RWPE2 (cell line): ENCODE data around the gene RTN4.

ENCODE experiments used
- ATAC-seq: fragments of 200-7000 bp; cut with Tn5 transposase; 3 replicates; pipeline ENCODE4 v1.9.1; 2021; ENCODE audit warnings: low read depth
- DNase-seq: peaks from one replicate; pipeline ENCODE4 v3.0.0-alpha.2; 2020; ENCODE audit warnings: low spot score
- H3K27ac ChIP-seq: fragments of 450-650 bp; 2 replicates; pipeline ENCODE4 v1.5.1; 2017; ENCODE audit warnings: mild to moderate bottlenecking; ENCODE audit not compliant: poor library complexity, severe bottlenecking
- H3K27me3 ChIP-seq: fragments of 250-450 bp; sonication (Bioruptor Pico); 2 replicates; pipeline ENCODE4 v1.5.1; 2021; ENCODE audit warnings: mild to moderate bottlenecking, moderate library complexity; ENCODE audit not compliant: insufficient read depth, poor library complexity, severe bottlenecking
- H3K36me3 ChIP-seq: fragments of 250-450 bp; sonication (Bioruptor Pico); 2 replicates; pipeline ENCODE4 v1.5.1; 2020; ENCODE audit warnings: low read depth, mild to moderate bottlenecking, moderate library complexity
- H3K4me1 ChIP-seq: fragments of 250-450 bp; sonication (Bioruptor Pico); 2 replicates; pipeline ENCODE4 v1.5.1; 2021; ENCODE audit warnings: mild to moderate bottlenecking, moderate library complexity; ENCODE audit not compliant: insufficient read depth, poor library complexity, severe bottlenecking
- H3K4me3 ChIP-seq: fragments of 250-450 bp; sonication (Bioruptor Pico); 2 replicates; pipeline ENCODE4 v1.5.1; 2021; ENCODE audit warnings: mild to moderate bottlenecking, moderate library complexity; ENCODE audit not compliant: severe bottlenecking
- H3K9me3 ChIP-seq: fragments of 250-450 bp; sonication (Bioruptor Pico); 2 replicates; pipeline ENCODE4 v1.5.1; 2021; ENCODE audit warnings: mild to moderate bottlenecking, moderate library complexity; ENCODE audit not compliant: severe bottlenecking
- CTCF ChIP-seq: fragments of 450-650 bp; IDR thresholded peaks from one replicate; pipeline ENCODE4 v1.5.1; 2017; ENCODE audit warnings: mild to moderate bottlenecking, moderate library complexity; ENCODE audit not compliant: poor library complexity, severe bottlenecking

Gene RTN4

GRCh38 chr2:54957321-54957999 lies 92.8 kb downstream of the RTN4 start:
- Histone ChIP-seq H3K27ac (no peak overlapping the region), H3K4me3 (no peak overlapping the region), H3K27me3 (no peaks in the 10 kb centered on the region), H3K9me3 (no peaks in the 10 kb centered on the region), H3K36me3 (no peaks in the 10 kb centered on the region), H3K4me1 (peaks cover 11% of the 10 kb centered on the region)
- ATAC-seq (no peak), DNase-seq (no peak)
- TF ChIP-seq CTCF: no peak

- Histone ChIP-seq H3K27ac (no peak overlapping the region), H3K4me3 (no peak overlapping the region), H3K36me3 (no peaks in the 10 kb centered on the region), H3K27me3 (no peaks in the 10 kb centered on the region), H3K9me3 (no peaks in the 10 kb centered on the region), H3K4me1 (peaks cover 11% of the 10 kb centered on the region)
- ATAC-seq (no peak), DNase-seq (no peak)
- TF ChIP-seq CTCF: no peak
These were observed 94.1 kb downstream of the RTN4 start for GRCh38 chr2:54956111-54956627.

- H3K27ac ChIP-seq: no peak overlapping the region
- no peaks in the 10 kb centered on the region for H3K36me3 ChIP-seq
- no peaks in the 10 kb centered on the region for H3K9me3 ChIP-seq
- DNase-seq: no peak
- TF ChIP-seq CTCF: no peak
- H3K27me3 ChIP-seq: no peaks in the 10 kb centered on the region
- ATAC-seq: no peak
- H3K4me1 ChIP-seq: peaks cover 11% of the 10 kb centered on the region
- no peak overlapping the region for H3K4me3 ChIP-seq
These were observed 94.7 kb downstream of the RTN4 start for GRCh38 chr2:54955358-54956110.

- no peak for TF ChIP-seq CTCF
- Histone ChIP-seq H3K4me1 (peaks cover 11% of the 10 kb centered on the region), H3K9me3 (no peaks in the 10 kb centered on the region), H3K36me3 (no peaks in the 10 kb centered on the region), H3K4me3 (no peak overlapping the region), H3K27ac (no peak overlapping the region), H3K27me3 (no peaks in the 10 kb centered on the region)
- ATAC-seq (no peak), DNase-seq (no peak)
These were observed 95.4 kb downstream of the RTN4 start for GRCh38 chr2:54954705-54955357.
